ENCODE measurements around the gene MEGF6.

The MEGF6 gene

DNA sequence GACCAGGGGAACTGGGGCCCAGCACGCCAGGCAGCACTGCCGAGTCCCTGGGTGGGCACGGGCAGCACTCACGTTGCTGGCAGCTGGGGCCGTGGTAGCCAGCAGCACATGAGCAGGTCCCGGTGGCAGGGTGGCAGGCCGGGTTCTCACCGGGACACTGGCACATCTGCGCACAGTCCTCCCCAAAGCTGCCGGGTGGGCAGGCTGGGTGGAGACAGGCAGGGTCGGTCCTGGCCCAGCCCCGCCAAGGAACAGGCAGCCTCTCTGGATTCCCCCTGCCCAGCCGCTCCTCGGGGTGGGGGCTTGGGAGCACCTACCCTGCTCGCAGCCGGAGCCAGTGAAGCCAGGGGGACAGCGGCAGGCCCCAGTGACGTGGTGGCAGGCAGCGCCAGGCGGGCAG, 114.4 kb downstream of the MEGF6 start:
- Histone ChIP-seq H3K9me3 (ENCODE audit: control insufficient read depth, low read length) (no peaks in the 10 kb centered on the region), H3K4me1 (ENCODE audit: control insufficient read depth, insufficient read depth, low read length, poor library complexity, severe bottlenecking) (no peaks in the 10 kb centered on the region), H3K36me3 (ENCODE audit: control insufficient read depth, insufficient read depth, low read length) (no peaks in the 10 kb centered on the region), H3K27ac (ENCODE audit: low read depth, low read length, severe bottlenecking) (no peak overlapping the region), H3K4me3 (ENCODE audit: extremely low read depth, insufficient read depth, low read length, poor library complexity, severe bottlenecking) (no peak overlapping the region)
- 94 to 96% methylated on average over 19 to 20 of the region's 20 CpGs for WGBS, 2 experiments (ENCODE audit: insufficient coverage in 2 of 2)

DNA sequence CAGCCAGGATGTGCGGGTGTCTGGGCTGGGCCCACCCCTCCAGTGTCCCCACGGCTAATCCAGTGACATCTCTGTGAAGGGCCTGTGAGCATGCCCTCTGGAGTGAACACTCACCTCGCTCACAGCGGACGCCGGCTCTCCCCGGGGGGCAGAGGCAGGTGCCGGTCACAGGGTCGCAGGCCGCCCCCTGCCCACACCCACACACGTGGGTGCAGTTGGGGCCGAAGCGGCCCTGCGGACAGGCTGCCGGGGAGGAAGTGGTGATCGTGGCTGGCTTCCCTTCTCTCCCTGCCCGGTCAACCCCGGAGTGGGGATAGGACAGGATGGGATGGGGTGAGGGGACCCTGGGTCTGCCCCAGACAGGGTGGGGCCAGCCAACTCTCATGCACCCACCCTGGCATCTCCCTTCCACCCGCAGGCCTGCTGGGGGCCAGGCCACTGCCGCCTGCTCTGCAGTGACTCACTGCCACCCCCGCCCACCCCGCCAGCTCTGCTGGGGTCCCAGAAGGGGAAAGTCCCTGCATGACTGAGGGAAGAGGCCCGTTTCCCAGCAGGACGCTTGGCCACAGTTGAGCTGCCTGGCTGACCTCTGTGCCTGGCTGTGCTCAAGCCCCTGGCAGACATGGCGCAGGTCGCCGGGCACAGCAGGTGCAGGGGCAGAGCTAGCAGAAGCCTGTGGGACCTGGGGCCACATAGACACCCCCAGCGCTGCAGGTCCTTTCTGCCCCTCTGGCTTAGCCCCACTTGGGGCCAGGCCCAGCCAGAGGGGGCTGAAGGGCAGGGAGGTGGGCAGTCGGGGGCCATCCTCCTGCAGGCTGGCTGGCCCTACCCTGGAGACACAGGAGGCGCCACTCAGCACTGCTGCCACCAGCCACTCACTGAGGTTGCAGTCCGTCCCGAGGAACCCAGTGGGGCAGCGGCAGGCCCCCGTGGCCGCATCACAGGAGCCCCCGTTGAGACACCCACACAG, 115.2 kb downstream of the MEGF6 start:
- Histone ChIP-seq H3K27ac (ENCODE audit: low read depth, low read length, severe bottlenecking) (no peak overlapping the region), H3K4me3 (ENCODE audit: extremely low read depth, insufficient read depth, low read length, poor library complexity, severe bottlenecking) (no peak overlapping the region), H3K36me3 (ENCODE audit: control insufficient read depth, insufficient read depth, low read length) (no peaks in the 10 kb centered on the region), H3K4me1 (ENCODE audit: control insufficient read depth, insufficient read depth, low read length, poor library complexity, severe bottlenecking) (no peaks in the 10 kb centered on the region), H3K9me3 (ENCODE audit: control insufficient read depth, low read length) (no peaks in the 10 kb centered on the region)
- WGBS, 2 experiments (ENCODE audit: insufficient coverage in 2 of 2), result 89 to 93% methylated on average over 26 to 28 of the region's 36 CpGs

DNA sequence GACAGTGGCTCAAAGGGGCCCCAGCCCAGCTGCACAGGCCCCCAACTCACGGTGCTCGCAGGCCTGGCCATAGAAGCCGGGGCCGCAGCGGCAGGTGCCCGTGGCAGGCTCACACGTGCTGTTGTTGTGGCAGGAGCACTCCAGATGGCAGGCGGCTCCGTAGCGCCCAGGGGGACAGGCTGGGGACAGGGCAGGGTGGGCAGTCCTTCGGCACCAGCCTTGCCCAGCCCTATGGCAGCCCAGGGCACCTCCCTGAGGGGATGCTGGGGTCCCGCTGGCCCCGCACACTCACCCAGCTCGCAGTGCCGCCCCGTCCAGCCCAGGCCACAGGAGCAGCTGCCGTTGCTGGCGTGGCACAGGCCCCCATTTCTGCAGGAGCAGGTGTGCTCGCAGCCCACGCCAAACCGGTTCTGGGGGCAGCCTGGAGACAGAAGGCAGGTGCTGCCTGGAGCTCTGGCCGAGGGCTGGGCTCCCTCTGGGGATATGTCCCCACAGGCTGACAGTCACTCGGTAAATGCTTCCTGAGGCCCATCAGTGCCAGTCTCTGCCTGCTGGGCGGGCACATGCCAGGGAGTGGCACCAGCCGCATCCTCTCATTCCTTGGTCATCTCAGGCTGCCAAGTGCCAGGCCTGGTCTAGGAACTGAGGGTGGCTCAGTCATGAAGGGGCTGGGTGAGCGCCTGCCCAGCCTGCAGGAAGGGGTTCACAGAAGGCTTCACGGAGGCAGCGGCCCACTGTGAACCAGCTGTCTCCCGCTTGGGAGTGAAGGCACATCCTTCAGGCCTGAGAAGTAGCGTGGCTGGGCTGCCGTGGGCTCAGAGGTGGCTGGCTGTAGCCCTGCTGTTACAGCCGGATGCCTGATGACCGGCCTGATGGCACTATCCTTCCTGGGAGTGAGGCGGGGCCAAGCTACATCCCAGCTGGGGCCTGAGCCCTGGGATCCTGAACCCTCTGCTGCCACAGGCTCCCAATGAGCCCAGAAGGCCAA, 116.7 kb downstream of the MEGF6 start:
- H3K36me3 ChIP-seq (ENCODE audit: control insufficient read depth, insufficient read depth, low read length), result no peaks in the 10 kb centered on the region
- WGBS, 2 experiments (ENCODE audit: insufficient coverage in 2 of 2), result 93 to 96% methylated on average over 34 of the region's 34 CpGs
- H3K9me3 ChIP-seq (ENCODE audit: control insufficient read depth, low read length), result no peaks in the 10 kb centered on the region
- H3K4me1 ChIP-seq (ENCODE audit: control insufficient read depth, insufficient read depth, low read length, poor library complexity, severe bottlenecking), result no peaks in the 10 kb centered on the region
- no peak overlapping the region for H3K27ac ChIP-seq (ENCODE audit: low read depth, low read length, severe bottlenecking)
- no peak overlapping the region for H3K4me3 ChIP-seq (ENCODE audit: extremely low read depth, insufficient read depth, low read length, poor library complexity, severe bottlenecking)

DNA sequence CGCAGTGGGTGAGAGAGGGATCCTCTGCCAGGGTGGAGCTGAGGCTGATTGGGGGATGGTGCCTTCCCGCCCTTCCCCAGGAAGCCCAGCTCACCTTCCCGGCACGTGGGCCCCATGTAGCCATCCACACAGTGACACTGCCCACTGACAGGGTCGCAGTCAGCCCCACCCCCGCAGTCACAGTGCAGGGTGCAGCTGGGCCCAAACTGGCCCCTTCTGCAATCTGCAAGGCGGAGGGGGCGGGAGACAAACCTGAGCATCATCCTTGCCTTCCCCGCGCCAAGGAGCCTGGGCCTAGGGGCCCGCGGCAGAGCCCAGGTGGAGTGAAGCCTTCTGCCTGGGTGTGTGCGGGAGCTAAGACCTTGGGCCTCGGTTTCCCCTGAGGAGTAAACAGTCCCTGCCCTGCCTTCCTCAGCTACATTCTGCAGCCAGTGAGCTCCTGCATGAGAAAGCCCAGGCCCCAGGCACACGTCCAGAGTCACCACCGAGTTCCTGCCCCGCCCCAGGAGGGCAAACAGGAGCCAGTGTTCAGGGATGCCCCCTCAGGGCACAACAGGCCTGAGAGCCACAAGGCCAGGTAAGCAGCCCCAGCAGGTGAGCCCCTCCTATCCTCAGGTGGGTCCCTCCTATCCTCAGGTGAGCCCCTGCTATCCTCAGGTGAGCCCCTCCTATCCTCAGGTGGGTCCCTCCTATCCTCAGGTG, 118.6 kb downstream of the MEGF6 start:
- WGBS, 2 experiments (ENCODE audit: insufficient coverage in 2 of 2), result 87 to 90% methylated on average over 17 of the region's 17 CpGs

DNA sequence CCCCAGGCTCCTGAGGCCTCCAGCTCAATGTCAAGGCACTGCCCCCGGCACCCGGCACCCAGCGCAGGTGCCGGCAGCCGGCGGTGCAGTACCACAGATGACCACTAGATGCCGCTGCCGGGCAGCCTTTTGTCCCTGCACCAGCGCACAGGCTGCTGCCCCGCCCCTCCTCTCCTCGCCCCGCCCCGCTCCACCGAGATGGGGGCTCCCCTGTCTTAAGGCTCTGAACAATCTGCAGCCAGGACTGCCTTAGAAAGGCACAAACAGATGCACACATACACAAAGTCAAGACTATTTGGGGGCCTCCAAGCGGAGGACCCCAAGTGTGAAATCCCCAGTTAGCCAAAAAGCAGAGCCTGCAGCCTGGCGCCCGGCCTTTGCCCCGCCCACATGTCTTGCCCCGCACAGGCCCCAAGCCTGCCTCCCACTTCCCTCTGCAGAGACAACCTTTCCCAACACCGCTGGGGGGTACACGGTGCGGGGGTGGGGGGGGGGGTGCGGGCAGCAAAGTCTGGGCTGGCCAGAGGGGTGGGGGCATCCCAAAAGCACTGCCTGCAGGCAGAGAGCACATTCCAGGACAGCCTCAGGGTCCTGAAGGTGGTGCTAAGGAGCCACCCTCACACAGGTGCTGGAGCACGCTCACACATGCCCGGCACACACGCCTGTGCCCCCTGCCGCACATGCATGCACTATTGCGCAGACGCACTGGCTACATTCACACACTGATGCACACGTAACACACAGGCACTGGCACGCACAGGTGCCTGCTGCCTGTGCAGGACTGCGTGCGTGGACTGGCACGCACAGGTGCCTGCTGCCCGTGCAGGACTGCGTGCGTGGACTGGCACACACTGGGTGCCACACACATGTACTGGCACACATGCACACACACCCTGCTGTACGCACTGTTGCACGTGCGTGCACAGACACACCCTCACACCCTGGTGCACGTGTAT, 119.7 kb downstream of the MEGF6 start:
- no peak overlapping the region for H3K27ac ChIP-seq (ENCODE audit: low read depth, low read length, severe bottlenecking)
- no peaks in the 10 kb centered on the region for H3K4me1 ChIP-seq (ENCODE audit: control insufficient read depth, insufficient read depth, low read length, poor library complexity, severe bottlenecking)
- no peak overlapping the region for H3K4me3 ChIP-seq (ENCODE audit: extremely low read depth, insufficient read depth, low read length, poor library complexity, severe bottlenecking)
- 57 to 65% methylated on average over 21 to 31 of the region's 41 CpGs for WGBS, 2 experiments (ENCODE audit: insufficient coverage in 2 of 2)
- no peaks in the 10 kb centered on the region for H3K36me3 ChIP-seq (ENCODE audit: control insufficient read depth, insufficient read depth, low read length)
- peaks cover 6% of the 10 kb centered on the region for H3K9me3 ChIP-seq (ENCODE audit: control insufficient read depth, low read length)

More for the DNA sequence above, 118.6 kb downstream of the MEGF6 start:
- no peak overlapping the region for H3K4me3 ChIP-seq (ENCODE audit: extremely low read depth, insufficient read depth, low read length, poor library complexity, severe bottlenecking)
- H3K4me1 ChIP-seq (ENCODE audit: control insufficient read depth, insufficient read depth, low read length, poor library complexity, severe bottlenecking), result no peaks in the 10 kb centered on the region
- H3K27ac ChIP-seq (ENCODE audit: low read depth, low read length, severe bottlenecking), result no peak overlapping the region
- no peaks in the 10 kb centered on the region for H3K36me3 ChIP-seq (ENCODE audit: control insufficient read depth, insufficient read depth, low read length)
- peaks cover 6% of the 10 kb centered on the region for H3K9me3 ChIP-seq (ENCODE audit: control insufficient read depth, low read length)

DNA sequence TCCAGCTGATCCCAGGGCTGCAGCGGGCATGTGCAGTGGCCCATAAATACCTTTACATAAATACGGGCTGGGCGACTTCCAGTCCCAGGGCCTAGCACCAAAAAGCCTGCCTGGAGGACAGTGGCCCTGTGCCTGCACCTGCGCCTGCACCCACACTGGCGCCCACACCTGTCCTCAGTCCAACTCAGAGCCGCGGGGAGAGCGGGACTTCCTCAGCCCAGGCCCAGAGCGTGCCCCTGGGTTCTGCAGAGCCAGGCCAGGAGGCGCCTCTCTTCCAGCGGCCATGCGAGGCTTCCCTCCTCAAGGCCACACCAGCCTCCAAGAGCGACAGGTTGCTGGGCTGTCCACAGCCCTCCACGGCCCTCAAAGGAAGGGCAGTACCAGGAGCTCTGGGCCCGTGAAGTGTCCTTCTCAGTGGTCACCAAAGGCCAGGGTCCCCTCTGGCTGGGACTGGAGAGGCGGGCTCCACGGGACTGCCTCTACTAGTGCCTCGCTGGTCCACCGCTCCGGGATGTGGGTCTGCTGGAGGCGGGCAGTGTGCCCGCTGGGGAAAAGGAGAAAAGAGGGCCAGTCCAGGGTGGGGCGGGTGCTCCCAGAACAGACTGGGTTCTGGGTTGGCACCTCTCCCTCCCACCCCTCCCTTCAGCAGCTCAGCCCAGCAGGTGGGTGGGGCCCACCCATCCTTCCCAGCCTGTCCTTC, 121.1 kb downstream of the MEGF6 start:
- Histone ChIP-seq H3K9me3 (ENCODE audit: control insufficient read depth, low read length) (peaks cover 6% of the 10 kb centered on the region), H3K36me3 (ENCODE audit: control insufficient read depth, insufficient read depth, low read length) (no peaks in the 10 kb centered on the region), H3K4me1 (ENCODE audit: control insufficient read depth, insufficient read depth, low read length, poor library complexity, severe bottlenecking) (no peaks in the 10 kb centered on the region), H3K4me3 (ENCODE audit: extremely low read depth, insufficient read depth, low read length, poor library complexity, severe bottlenecking) (no peak overlapping the region), H3K27ac (ENCODE audit: low read depth, low read length, severe bottlenecking) (no peak overlapping the region)
- WGBS, 2 experiments (ENCODE audit: insufficient coverage in 2 of 2), result 95 to 99% methylated on average over 20 to 21 of the region's 23 CpGs

DNA sequence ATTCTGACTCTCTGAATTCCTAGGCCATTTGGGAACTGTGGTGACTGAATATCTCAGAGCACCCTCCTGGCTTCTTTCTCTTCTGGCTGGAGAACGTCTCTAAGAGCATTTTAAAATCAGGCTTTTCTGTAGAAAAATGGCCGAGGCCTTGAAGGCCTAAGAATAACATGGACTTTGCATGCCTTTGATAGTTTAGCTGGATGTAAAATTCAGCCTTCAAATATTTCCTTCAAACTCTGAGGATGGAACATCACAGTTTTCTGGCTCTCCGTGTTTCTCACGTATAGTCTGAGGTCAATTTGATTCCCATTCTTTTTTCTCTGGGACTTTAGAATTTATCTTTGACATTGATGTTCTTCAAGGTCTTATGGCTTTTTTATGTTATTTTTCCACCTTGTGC, 122.9 kb downstream of the MEGF6 start:
- Histone ChIP-seq H3K27ac (ENCODE audit: low read depth, low read length, severe bottlenecking) (no peak overlapping the region), H3K36me3 (ENCODE audit: control insufficient read depth, insufficient read depth, low read length) (no peaks in the 10 kb centered on the region), H3K4me3 (ENCODE audit: extremely low read depth, insufficient read depth, low read length, poor library complexity, severe bottlenecking) (no peak overlapping the region), H3K4me1 (ENCODE audit: control insufficient read depth, insufficient read depth, low read length, poor library complexity, severe bottlenecking) (no peaks in the 10 kb centered on the region), H3K9me3 (ENCODE audit: control insufficient read depth, low read length) (peaks cover 6% of the 10 kb centered on the region)
- 88 to 100% methylated on average over 1 of the region's 4 CpGs for WGBS, 2 experiments (ENCODE audit: insufficient coverage in 2 of 2)

DNA sequence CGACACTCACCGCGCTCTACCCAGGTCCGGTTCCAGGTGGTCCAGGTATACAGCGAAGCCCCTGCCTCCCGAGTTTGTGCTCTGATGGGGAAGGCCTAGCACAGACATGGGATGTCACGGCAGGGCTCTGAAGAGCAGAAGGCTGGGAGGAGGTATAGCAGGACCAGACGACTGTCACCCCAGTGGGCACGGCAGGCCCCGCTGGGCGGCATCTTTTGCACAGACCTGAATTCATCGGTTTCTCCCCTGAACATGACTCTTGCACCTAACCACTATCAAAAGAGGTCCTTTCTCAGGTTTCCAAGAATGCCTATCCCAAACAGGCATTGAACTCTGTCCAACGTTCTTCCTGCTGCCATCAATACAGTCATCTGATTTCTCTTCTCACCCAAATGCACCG, 126.3 kb downstream of the MEGF6 start:
- no peak overlapping the region for H3K4me3 ChIP-seq (ENCODE audit: extremely low read depth, insufficient read depth, low read length, poor library complexity, severe bottlenecking)
- H3K36me3 ChIP-seq (ENCODE audit: control insufficient read depth, insufficient read depth, low read length), result no peaks in the 10 kb centered on the region
- 93 to 94% methylated on average over 5 to 13 of the region's 14 CpGs for WGBS, 2 experiments (ENCODE audit: insufficient coverage in 2 of 2)
- no peaks in the 10 kb centered on the region for H3K4me1 ChIP-seq (ENCODE audit: control insufficient read depth, insufficient read depth, low read length, poor library complexity, severe bottlenecking)
- H3K9me3 ChIP-seq (ENCODE audit: control insufficient read depth, low read length), result peaks cover 6% of the 10 kb centered on the region
- no peak overlapping the region for H3K27ac ChIP-seq (ENCODE audit: low read depth, low read length, severe bottlenecking)

DNA sequence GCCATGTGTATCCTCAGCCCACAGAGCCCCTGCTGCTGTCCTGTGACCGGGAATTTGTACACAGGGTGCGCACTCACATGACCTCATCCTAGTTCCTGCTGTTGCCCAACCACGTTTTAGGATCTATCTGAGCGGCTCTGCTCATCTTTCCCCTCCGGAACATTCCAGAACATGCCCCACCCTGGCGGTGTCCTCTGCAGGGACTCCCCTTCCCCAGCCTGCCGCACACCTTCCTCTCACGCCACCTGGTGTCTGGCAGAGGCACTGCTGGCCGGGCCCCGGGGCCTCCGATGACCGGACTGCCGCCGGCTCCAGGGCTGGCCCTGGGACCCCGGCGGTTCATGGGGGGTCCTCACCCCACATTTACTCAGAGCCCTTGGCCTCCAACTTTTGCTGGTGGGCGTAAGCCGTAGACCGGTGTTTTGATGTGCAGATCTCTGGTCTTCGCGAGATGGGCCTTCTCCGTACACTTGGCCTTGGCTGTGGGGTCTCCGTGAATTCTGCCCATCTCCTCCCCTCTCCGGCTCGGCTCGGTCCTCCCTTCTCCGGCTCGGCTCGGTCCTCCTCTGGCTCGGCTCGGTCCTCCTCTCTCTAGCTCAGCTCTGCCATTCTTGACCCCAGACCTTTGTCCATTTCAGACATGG, 127.4 kb downstream of the MEGF6 start:
- H3K4me3 ChIP-seq (ENCODE audit: extremely low read depth, insufficient read depth, low read length, poor library complexity, severe bottlenecking), result no peak overlapping the region
- H3K4me1 ChIP-seq (ENCODE audit: control insufficient read depth, insufficient read depth, low read length, poor library complexity, severe bottlenecking), result no peaks in the 10 kb centered on the region
- H3K36me3 ChIP-seq (ENCODE audit: control insufficient read depth, insufficient read depth, low read length), result no peaks in the 10 kb centered on the region
- H3K27ac ChIP-seq (ENCODE audit: low read depth, low read length, severe bottlenecking), result no peak overlapping the region
- WGBS, 2 experiments (ENCODE audit: insufficient coverage in 2 of 2), result 54 to 56% methylated on average over 20 to 26 of the region's 31 CpGs
- peaks cover 6% of the 10 kb centered on the region for H3K9me3 ChIP-seq (ENCODE audit: control insufficient read depth, low read length)
